Peyer's patch (tissue), 4 donors: ENCODE data around the gene PTPRK. TPM values are rescaled to one million over a fixed set of nuclear protein-coding genes. Genes with fewer than 3 reads are reported as not detected.

Experiments
- DNase-seq, 3 donors: peaks; one replicate each; pipeline ENCODE4 v3.0.0-alpha.2; 2017 to 2019
- H3K27ac ChIP-seq, 4 donors: fragments of 200-600 bp; sonication (generic); one replicate each; pipeline ENCODE4 v1.5.1; 2016 to 2019
- H3K27me3 ChIP-seq, 2 donors: fragments of 200-600 bp; sonication (generic); one replicate each; pipeline ENCODE4 v1.5.1; 2019
- H3K36me3 ChIP-seq, 3 donors: fragments of 200-600 bp; sonication (generic); one replicate each; pipeline ENCODE4 v1.5.1; 2016 to 2019
- H3K4me1 ChIP-seq, 4 donors: fragments of 200-600 bp; sonication (generic); one replicate each; pipeline ENCODE4 v1.5.1; 2016 to 2019
- H3K4me3 ChIP-seq, 4 donors: fragments of 200-600 bp; sonication (generic); 1 replicate in 3 of 4; 2 replicates in 1 of 4; pipeline ENCODE4 v1.5.1; 2016 to 2019; ENCODE audit warnings: mild to moderate bottlenecking in 1 of 4
- H3K9me3 ChIP-seq, 4 donors: fragments of 200-600 bp; sonication (generic); one replicate each; pipeline ENCODE4 v1.5.1; 2016 to 2019; ENCODE audit warnings: mild to moderate bottlenecking in 1 of 4
- CTCF ChIP-seq, 6 experiments: fragments of 450-650 bp in 4 of 6; fragments of 200-600 bp in 2 of 6; sonication (generic) in 1 of 6; IDR thresholded peaks; one replicate each; pipeline ENCODE4 v1.5.1; 2017 to 2019; ENCODE audit warnings: antibody characterized with exemption in 6 of 6, mild to moderate bottlenecking in 3 of 6, moderate library complexity in 1 of 6
- POLR2A ChIP-seq, 2 donors: fragments of 450-650 bp; IDR thresholded peaks; one replicate each; pipeline ENCODE4 v1.5.1; 2017; ENCODE audit warnings: antibody characterized with exemption in 2 of 2, mild to moderate bottlenecking in 2 of 2, moderate library complexity in 2 of 2
- total RNA-seq, 4 donors: library from RNA; depleted of rRNA; stranded (reverse); fragments of >200 nt; gene quantifications; one replicate each; pipeline ENCODE4 v1.1.0, GENCODE V29; 2016

PTPRK gene
- total RNA-seq, 4 donors from 2014 or later, result 109 to 192 (median 153) TPM

GRCh38 chr6:128179876-128180438, 340.4 kb downstream of the PTPRK start:
- H3K27ac ChIP-seq, result no peak overlapping the region
- no peaks in the 10 kb centered on the region for H3K9me3 ChIP-seq
- no peaks in the 10 kb centered on the region for H3K27me3 ChIP-seq
- TF ChIP-seq POLR2A (IDR thresholded peaks at IDR 0.05) (no peak), CTCF (IDR thresholded peaks at IDR 0.05) (no peak)
- H3K36me3 ChIP-seq, result peaks cover 0 to 11% (median 0%) of the 10 kb centered on the region in 3 donors
- H3K4me1 ChIP-seq, result no peaks in the 10 kb centered on the region
- DNase-seq, result no peak
- H3K4me3 ChIP-seq, result no peak overlapping the region

GRCh38 chr6:128174724-128175123, 345.7 kb downstream of the PTPRK start:
- H3K27me3 ChIP-seq, result no peaks in the 10 kb centered on the region

GRCh38 chr6:128172752-128173682, 347.4 kb downstream of the PTPRK start:
- Histone ChIP-seq H3K4me1 (no peaks in the 10 kb centered on the region), H3K9me3 (no peaks in the 10 kb centered on the region), H3K4me3 (no peak overlapping the region), H3K36me3 (no peaks in the 10 kb centered on the region), H3K27me3 (no peaks in the 10 kb centered on the region), H3K27ac (no peak overlapping the region)
- DNase-seq, result no peak
- no peak for TF ChIP-seq CTCF (IDR thresholded peaks at IDR 0.05)
- TF ChIP-seq POLR2A (IDR thresholded peaks at IDR 0.05), result no peak

More at GRCh38 chr6:128174724-128175123, 345.7 kb downstream of the PTPRK start:
- Histone ChIP-seq H3K9me3 (no peaks in the 10 kb centered on the region), H3K27ac (no peak overlapping the region), H3K4me3 (no peak overlapping the region), H3K36me3 (no peaks in the 10 kb centered on the region), H3K4me1 (no peaks in the 10 kb centered on the region)
- TF ChIP-seq CTCF (IDR thresholded peaks at IDR 0.05), result no peak
- no peak for TF ChIP-seq POLR2A (IDR thresholded peaks at IDR 0.05)
- DNase-seq, result no peak

- DNase-seq, result no peak
- TF ChIP-seq POLR2A (IDR thresholded peaks at IDR 0.05) (no peak), CTCF (IDR thresholded peaks at IDR 0.05) (no peak)
- no peaks in the 10 kb centered on the region for H3K9me3 ChIP-seq
- no peak overlapping the region for H3K4me3 ChIP-seq
- no peaks in the 10 kb centered on the region for H3K36me3 ChIP-seq
- H3K4me1 ChIP-seq, result no peaks in the 10 kb centered on the region
- no peaks in the 10 kb centered on the region for H3K27me3 ChIP-seq
- H3K27ac ChIP-seq, result no peak overlapping the region
Measured at GRCh38 chr6:128172081-128172480, 348.3 kb downstream of the PTPRK start.

- DNase-seq, result no peak
- Histone ChIP-seq H3K9me3 (no peaks in the 10 kb centered on the region), H3K27ac (no peak overlapping the region), H3K27me3 (no peaks in the 10 kb centered on the region), H3K4me1 (no peaks in the 10 kb centered on the region), H3K4me3 (no peak overlapping the region), H3K36me3 (no peaks in the 10 kb centered on the region)
- no peak for TF ChIP-seq CTCF (IDR thresholded peaks at IDR 0.05)
- no peak for TF ChIP-seq POLR2A (IDR thresholded peaks at IDR 0.05)
Measured at GRCh38 chr6:128171182-128171581, 349.2 kb downstream of the PTPRK start.
